Astrocyte of the spinal cord (primary cell): Measurements from ENCODE around the gene JPT2.
A peak's percentile ranks its signal among the peaks of the same experiment; 100 is the strongest.

Experiments
- DNase-seq: peaks from one replicate; pipeline ENCODE4 v3.0.0; 2011; ENCODE audit warnings: low read depth, low spot score
- H3K4me3 ChIP-seq: 2 replicates; pipeline ENCODE4 v1.5.1; 2011; ENCODE audit warnings: low read depth, mild to moderate bottlenecking, low read length, moderate library complexity
- in situ Hi-C: cut with HindIII; loops from 2 replicates; pipeline ENCODE4 v1.10.0; 2017; ENCODE audit warnings: low sequenced_read_pairs
- TF ChIP-seq, protein P1 (sequence below): IDR thresholded peaks from 2 replicates; pipeline ENCODE4 v1.5.1; 2012; ENCODE audit warnings: low read depth, mild to moderate bottlenecking, low read length, inconsistent platforms

JPT2 gene

DNA sequence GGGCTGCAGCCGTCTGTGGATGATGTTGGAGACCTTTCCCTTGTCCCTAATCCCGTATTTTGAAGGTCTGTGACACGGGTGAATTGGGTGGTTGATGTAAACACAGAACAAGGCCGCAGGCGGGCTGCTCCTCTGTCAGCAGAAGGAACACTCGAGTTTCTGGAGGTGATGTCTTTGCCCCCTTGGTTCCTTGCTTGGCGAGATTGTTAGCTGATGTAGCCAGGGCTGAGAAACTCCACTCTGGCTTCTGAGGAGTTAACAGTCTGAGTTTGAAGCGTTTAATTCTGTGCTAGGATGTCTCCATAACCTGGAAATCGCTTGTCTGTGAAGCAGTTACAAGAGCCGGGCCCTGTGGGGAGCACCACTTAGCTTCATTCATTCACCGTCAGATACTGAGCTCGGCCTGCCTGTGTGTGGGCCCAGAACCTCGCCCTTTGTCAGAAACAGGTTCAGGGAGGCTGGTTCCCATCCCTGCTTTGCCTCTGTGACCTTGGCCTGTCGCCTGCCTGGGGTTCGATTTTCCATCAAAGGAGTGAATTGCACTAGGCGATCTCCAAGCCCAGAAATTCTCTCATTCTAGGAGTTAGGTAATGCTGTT, 29.2 kb downstream of the JPT2 start:
- TF ChIP-seq, protein P1, sequence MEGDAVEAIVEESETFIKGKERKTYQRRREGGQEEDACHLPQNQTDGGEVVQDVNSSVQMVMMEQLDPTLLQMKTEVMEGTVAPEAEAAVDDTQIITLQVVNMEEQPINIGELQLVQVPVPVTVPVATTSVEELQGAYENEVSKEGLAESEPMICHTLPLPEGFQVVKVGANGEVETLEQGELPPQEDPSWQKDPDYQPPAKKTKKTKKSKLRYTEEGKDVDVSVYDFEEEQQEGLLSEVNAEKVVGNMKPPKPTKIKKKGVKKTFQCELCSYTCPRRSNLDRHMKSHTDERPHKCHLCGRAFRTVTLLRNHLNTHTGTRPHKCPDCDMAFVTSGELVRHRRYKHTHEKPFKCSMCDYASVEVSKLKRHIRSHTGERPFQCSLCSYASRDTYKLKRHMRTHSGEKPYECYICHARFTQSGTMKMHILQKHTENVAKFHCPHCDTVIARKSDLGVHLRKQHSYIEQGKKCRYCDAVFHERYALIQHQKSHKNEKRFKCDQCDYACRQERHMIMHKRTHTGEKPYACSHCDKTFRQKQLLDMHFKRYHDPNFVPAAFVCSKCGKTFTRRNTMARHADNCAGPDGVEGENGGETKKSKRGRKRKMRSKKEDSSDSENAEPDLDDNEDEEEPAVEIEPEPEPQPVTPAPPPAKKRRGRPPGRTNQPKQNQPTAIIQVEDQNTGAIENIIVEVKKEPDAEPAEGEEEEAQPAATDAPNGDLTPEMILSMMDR = no peak
- DNase-seq = peak; percentile 52
- peak overlapping the region; percentile 91 for H3K4me3 ChIP-seq
- in situ Hi-C loops = no loop called here

DNA sequence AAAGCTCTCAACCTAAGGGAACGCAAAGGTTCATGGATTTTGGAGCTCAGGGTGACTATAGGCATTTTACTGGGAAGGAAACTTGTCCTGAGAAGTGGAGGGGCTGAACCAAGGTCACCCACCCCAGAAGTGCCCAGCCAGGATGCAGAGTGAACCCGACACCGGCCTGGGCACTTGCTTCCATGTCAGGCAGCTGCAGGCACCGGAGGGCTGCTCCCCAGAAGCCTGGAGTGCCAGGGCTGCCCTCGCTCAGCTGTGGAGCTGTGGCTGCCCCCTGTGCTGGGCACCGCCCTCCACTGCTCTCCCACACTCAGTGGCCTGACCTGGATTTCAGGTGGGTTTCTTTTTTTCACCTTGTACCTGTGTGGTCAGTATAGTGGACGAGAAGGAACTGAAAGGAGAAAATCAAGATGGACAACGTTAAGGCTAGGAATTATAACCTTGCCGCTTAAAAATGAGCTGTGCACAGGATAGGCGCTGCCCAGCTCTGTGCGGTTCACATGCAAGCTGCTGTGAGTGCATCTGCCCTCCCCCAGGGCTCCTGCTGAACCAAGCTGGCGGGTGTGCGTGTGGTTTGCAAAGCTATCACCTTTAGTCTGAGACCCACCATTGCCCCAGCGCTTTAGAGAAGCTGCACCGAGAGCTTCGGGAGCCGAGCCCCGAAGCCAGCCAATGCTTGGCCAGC, 30.1 kb downstream of the JPT2 start:
- TF ChIP-seq, protein P1 = no peak
- no peak for DNase-seq
- in situ Hi-C loops = no loop called here
- peak overlapping the region; percentile 91 for H3K4me3 ChIP-seq

DNA sequence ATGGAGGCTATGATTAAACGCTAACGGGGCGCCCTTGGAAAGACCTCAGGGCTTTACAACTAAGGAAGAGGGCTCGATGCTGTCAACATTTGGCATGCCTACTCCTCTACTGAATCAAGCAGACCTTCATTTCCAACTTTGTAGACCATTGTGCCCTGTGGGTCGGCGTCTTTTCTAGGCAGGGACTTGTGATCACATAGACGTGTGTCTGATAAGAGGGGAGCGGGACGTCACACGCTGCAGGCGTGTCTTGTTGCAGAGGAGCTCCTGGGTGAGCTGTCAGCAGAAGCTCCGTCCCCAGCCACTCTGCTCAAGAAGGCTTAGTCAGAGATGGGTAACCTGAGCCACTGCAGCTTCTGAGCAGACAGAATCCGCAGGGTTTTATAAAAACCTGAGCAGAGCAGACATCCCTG, 30.7 kb downstream of the JPT2 start:
- DNase-seq = peak; percentile 39
- in situ Hi-C loops = no loop called here
- no peak overlapping the region for H3K4me3 ChIP-seq
- TF ChIP-seq, protein P1 = no peak

DNA sequence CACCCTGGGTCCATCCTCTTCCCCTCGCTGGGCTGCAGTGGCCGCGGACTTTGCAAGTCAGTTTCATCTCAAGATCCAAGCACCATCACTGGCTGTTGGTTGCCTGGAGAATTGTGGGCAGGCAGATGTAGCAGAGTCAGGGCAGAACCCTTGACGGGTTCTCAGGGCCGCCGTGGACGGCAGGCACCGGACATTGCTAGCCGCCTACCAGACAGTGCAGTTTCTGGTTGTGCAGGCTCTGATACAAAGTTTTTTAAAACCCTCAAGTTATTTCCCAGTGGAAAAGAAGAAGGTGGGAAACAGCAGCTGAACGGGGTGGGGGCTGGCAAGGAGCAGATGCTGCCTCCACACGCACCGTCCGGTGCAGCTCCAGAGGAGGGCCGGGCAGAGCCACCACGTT, 31.3 kb downstream of the JPT2 start:
- TF ChIP-seq, protein P1 = no peak
- in situ Hi-C loops = no loop called here
- DNase-seq = no peak
- no peak overlapping the region for H3K4me3 ChIP-seq

DNA sequence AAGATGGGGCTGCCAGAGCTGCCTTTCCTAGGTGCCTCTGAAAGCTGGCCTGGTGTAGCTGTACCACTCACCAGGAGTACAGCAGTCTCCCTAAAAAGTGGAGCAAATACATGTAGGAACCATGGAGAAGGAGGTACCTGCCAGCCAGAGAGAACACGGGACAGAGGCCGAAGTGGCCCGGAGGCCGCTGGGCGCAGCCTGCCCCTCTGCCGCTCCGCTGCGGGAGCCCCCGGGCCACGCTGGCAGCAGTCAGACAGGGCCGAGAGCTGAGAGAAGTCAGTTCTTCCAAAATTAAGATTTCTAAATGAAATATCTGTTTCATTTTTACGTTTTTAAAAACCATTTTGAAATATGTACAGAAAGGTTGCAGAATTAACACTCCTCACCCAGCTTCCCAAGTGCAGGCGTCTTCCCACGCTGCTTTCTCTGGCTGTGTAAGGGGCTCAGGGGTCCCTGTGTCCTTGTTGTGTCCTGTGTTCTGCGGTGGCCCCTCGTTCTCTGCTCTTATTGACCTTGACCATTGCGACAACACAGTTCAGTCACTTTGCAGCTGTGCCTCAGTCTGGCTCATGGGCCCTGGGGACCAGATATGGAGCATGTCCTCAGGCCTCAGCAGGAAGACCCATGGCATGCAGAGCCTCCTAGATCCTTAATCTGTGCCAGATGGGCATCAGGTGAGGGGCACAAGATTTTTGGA, 32.9 kb downstream of the JPT2 start:
- no peak for DNase-seq
- H3K4me3 ChIP-seq = no peak overlapping the region
- TF ChIP-seq, protein P1 = no peak
- in situ Hi-C loops = no loop called here

DNA sequence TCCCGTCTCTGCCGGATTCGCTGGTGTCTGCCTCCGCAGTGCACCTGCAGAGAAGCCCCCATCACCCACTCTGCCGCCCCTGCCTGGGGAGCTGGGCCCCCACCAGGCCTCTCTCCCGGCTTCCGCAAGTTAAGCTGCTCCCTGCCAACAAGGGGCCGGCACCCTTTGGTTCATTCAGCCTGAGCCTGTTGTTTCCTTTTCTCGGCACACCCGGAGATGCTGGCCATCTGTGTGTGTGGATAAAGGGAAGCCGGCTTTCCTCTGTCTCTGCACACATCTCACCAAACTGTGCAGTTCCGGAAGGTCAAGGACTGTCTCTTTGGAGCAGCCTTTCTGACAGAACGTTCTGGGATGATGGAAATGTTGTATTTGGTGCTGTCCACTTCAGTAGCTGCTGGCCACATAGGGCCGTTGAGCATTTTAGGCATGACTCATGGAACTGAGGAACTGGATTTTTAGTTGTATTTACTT, 34.7 kb downstream of the JPT2 start:
- in situ Hi-C loops = no loop called here
- TF ChIP-seq, protein P1 = no peak
- H3K4me3 ChIP-seq = no peak overlapping the region
- peak; percentile 33 for DNase-seq
